Measurements from ENCODE around the gene GBX2. TPM values are rescaled to one million over a fixed set of nuclear protein-coding genes. Genes with fewer than 3 reads are reported as not detected.

Gene GBX2
- total RNA-seq, 2 donors from 2014 or later, result 0.20 TPM; not detected in 1

DNA sequence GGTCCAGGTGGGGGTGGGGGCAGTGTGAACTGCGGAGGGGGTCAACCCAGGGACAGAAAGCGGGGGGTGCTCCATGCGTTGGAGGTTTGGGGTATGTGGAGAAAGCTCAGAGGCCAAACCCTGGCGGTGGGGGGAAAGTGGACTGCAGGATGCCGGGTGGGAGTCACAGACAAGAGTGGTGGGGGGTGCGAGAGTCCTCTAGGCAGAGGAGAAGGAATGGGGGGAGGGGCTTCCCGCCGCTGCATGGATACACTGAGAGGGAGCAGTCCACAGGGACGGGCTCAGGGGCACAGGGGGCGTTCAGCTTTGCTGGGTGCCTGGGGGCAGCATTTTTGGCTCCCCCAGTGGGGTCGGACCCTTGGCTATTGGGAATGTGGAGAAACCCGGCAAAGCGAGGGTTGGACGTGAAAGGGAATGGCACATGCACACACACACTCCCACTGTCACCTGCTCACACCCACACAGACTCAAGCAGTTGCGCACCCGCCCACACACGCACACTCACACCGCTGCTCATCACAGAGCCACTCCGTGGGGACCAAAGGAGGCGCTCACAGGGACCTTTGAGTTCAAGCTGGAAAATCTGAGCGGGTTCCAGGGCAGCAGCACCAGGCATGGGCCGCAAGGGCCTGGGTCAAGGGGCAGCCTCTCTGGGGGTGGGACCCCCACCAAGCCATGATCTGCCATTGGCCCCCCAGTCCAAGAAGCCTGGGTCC, 7.7 kb downstream of the GBX2 start:
- H3K4me3 Mint-ChIP-seq, result no peak overlapping the region
- Histone ChIP-seq H3K4me1 (ENCODE audit: control insufficient read depth, insufficient read depth, low read length) (peaks cover 4% of the 10 kb centered on the region), H3K9ac (ENCODE audit: extremely low read depth, low read length, poor library complexity, severe bottlenecking) (no peak overlapping the region), H3K36me3 (ENCODE audit: control insufficient read depth, insufficient read depth, low read length) (no peaks in the 10 kb centered on the region), H3K27me3 (ENCODE audit: control insufficient read depth, insufficient read depth, low read length, poor library complexity, severe bottlenecking) (peaks cover 100% of the 10 kb centered on the region), H3K4me3 (ENCODE audit: low read length) (no peak overlapping the region), H3K27ac (ENCODE audit: low read depth, low read length) (no peak overlapping the region), H3K9me3 (ENCODE audit: control insufficient read depth, low read length) (no peaks in the 10 kb centered on the region)
- peaks cover 94% of the 10 kb centered on the region for H3K27me3 Mint-ChIP-seq (ENCODE audit: insufficient read depth)
- H3K27ac Mint-ChIP-seq, result no peak overlapping the region
- H3K9me3 Mint-ChIP-seq, result no peaks in the 10 kb centered on the region
- peaks cover 9% of the 10 kb centered on the region for H3K4me1 Mint-ChIP-seq
- 67 to 72% methylated on average over 3 to 21 of the region's 22 CpGs for WGBS, 2 experiments (ENCODE audit: insufficient coverage in 1 of 2, insufficient read length in 1 of 2)
- DNase-seq, result peak; percentile 63
- TF ChIP-seq, protein P1, sequence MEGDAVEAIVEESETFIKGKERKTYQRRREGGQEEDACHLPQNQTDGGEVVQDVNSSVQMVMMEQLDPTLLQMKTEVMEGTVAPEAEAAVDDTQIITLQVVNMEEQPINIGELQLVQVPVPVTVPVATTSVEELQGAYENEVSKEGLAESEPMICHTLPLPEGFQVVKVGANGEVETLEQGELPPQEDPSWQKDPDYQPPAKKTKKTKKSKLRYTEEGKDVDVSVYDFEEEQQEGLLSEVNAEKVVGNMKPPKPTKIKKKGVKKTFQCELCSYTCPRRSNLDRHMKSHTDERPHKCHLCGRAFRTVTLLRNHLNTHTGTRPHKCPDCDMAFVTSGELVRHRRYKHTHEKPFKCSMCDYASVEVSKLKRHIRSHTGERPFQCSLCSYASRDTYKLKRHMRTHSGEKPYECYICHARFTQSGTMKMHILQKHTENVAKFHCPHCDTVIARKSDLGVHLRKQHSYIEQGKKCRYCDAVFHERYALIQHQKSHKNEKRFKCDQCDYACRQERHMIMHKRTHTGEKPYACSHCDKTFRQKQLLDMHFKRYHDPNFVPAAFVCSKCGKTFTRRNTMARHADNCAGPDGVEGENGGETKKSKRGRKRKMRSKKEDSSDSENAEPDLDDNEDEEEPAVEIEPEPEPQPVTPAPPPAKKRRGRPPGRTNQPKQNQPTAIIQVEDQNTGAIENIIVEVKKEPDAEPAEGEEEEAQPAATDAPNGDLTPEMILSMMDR (conservative IDR thresholded peaks at IDR 0.05), result no peak
- H3K36me3 Mint-ChIP-seq (ENCODE audit: low read depth), result no peaks in the 10 kb centered on the region

DNA sequence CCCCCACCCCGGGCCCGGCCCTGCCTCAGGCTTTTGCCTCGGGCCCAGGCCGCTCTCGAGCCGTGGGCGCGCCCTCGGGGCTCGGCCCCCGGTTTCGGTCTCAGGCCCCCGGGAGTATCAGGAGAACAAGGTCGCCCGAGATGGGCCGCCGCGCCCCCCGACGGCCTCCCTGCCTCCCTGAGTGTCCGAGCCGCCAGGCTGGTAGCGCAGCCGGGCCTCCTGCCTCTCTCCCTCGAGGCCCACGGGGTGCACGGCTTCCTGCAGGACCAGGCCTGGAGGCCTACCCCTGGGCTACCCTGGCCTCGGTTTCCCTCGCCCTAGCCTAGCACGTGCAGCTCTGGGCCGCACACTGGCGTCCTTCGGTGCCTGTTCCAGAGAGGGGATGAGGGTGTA, 8.4 kb downstream of the GBX2 start:
- H3K9me3 Mint-ChIP-seq, result no peaks in the 10 kb centered on the region
- no peak overlapping the region for H3K4me3 ChIP-seq (ENCODE audit: low read length)

DNA sequence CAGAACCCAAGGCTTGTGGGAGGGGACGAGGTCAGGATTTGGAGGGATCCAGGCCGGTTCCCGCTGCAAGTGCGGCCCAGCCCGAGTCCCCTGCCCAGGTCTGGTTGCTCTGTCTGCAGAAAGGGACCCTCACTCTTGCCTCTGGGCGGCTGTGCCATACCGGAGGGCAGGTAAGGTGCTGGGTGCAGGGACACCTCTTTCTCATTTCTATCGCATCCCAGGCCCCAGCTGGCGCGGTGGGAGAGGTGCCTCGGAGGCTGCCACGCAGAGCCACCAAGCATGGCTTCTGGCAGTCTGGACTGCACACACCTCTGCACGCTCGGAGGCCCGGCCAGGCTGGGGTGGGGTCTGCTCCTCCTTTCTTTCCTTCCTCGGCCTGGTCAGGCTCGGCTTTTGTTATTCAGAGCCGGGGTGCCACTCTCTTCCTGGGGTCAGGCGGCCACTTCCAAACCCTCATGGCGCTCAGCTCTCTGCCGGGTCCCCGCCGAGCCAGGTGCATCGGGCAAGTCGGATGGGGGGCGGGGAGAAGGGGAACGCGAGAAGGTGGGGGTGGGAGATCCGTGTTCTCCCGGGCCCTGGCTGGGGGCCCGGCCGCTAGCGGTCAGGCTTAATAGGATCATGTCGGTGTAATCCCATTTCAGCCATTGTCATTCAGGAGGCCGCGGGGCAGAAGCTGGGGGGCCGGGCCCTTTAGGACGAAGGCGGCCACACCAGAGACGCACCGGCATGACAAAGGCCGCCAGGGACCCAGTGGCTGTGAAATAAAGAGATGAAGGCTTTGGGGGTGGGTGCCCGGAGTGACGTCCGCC, 9.0 kb downstream of the GBX2 start:
- Mint-ChIP-seq H3K4me3 (peak overlapping the region; percentile 38), H3K27me3 (ENCODE audit: insufficient read depth) (peaks cover 97% of the 10 kb centered on the region), H3K4me1 (peaks cover 5% of the 10 kb centered on the region), H3K9me3 (no peaks in the 10 kb centered on the region), H3K36me3 (ENCODE audit: low read depth) (no peaks in the 10 kb centered on the region), H3K27ac (no peak overlapping the region)
- peak; percentile 89 for DNase-seq
- H3K27me3 ChIP-seq (ENCODE audit: control insufficient read depth, insufficient read depth, low read length, poor library complexity, severe bottlenecking), result peaks cover 99% of the 10 kb centered on the region
- no peak overlapping the region for H3K27ac ChIP-seq (ENCODE audit: low read depth, low read length)
- 10 to 18% methylated on average over 19 to 45 of the region's 45 CpGs for WGBS, 2 experiments (ENCODE audit: insufficient coverage in 1 of 2, insufficient read length in 1 of 2)
- no peak overlapping the region for H3K4me3 ChIP-seq (ENCODE audit: low read length)
- H3K9ac ChIP-seq (ENCODE audit: extremely low read depth, low read length, poor library complexity, severe bottlenecking), result no peak overlapping the region
- TF ChIP-seq, protein P1 (conservative IDR thresholded peaks at IDR 0.05), result no peak
- no peaks in the 10 kb centered on the region for H3K9me3 ChIP-seq (ENCODE audit: control insufficient read depth, low read length)
- H3K36me3 ChIP-seq (ENCODE audit: control insufficient read depth, insufficient read depth, low read length), result no peaks in the 10 kb centered on the region
- no peaks in the 10 kb centered on the region for H3K4me1 ChIP-seq (ENCODE audit: control insufficient read depth, insufficient read depth, low read length)

More for the DNA sequence above, 8.4 kb downstream of the GBX2 start:
- DNase-seq, result no peak
- WGBS, 2 experiments (ENCODE audit: insufficient coverage in 1 of 2, insufficient read length in 1 of 2), result 18 to 20% methylated on average over 2 to 33 of the region's 33 CpGs
- no peak overlapping the region for H3K9ac ChIP-seq (ENCODE audit: extremely low read depth, low read length, poor library complexity, severe bottlenecking)
- TF ChIP-seq, protein P1 (conservative IDR thresholded peaks at IDR 0.05), result no peak
- H3K4me1 ChIP-seq (ENCODE audit: control insufficient read depth, insufficient read depth, low read length), result peaks cover 2% of the 10 kb centered on the region
- H3K36me3 ChIP-seq (ENCODE audit: control insufficient read depth, insufficient read depth, low read length), result no peaks in the 10 kb centered on the region
- no peak overlapping the region for H3K27ac Mint-ChIP-seq
- peaks cover 94% of the 10 kb centered on the region for H3K27me3 Mint-ChIP-seq (ENCODE audit: insufficient read depth)
- peak overlapping the region; percentile 38 for H3K4me3 Mint-ChIP-seq
- H3K9me3 ChIP-seq (ENCODE audit: control insufficient read depth, low read length), result no peaks in the 10 kb centered on the region
- no peaks in the 10 kb centered on the region for H3K36me3 Mint-ChIP-seq (ENCODE audit: low read depth)
- H3K4me1 Mint-ChIP-seq, result peaks cover 7% of the 10 kb centered on the region
- no peak overlapping the region for H3K27ac ChIP-seq (ENCODE audit: low read depth, low read length)
- peaks cover 100% of the 10 kb centered on the region for H3K27me3 ChIP-seq (ENCODE audit: control insufficient read depth, insufficient read depth, low read length, poor library complexity, severe bottlenecking)

Data from endodermal cell (in vitro differentiated cells).